GM23248 (cell line): Measurements from ENCODE around the gene RPS28.

Source experiments
- EZH2 ChIP-seq: fragments of 200-600 bp; sonication (generic); IDR thresholded peaks from 2 replicates; pipeline ENCODE4 v1.6.1; 2018; ENCODE audit warnings: antibody characterized with exemption, mild to moderate bottlenecking; ENCODE audit not compliant: insufficient read depth, poor library complexity, severe bottlenecking
- EZH2phosphoT487 ChIP-seq: fragments of 200-600 bp; sonication (generic); IDR thresholded peaks from 2 replicates; pipeline ENCODE4 v1.6.1; 2018; ENCODE audit warnings: antibody characterized with exemption, moderate library complexity, mild to moderate bottlenecking, low read depth; ENCODE audit not compliant: insufficient read depth

DNA sequence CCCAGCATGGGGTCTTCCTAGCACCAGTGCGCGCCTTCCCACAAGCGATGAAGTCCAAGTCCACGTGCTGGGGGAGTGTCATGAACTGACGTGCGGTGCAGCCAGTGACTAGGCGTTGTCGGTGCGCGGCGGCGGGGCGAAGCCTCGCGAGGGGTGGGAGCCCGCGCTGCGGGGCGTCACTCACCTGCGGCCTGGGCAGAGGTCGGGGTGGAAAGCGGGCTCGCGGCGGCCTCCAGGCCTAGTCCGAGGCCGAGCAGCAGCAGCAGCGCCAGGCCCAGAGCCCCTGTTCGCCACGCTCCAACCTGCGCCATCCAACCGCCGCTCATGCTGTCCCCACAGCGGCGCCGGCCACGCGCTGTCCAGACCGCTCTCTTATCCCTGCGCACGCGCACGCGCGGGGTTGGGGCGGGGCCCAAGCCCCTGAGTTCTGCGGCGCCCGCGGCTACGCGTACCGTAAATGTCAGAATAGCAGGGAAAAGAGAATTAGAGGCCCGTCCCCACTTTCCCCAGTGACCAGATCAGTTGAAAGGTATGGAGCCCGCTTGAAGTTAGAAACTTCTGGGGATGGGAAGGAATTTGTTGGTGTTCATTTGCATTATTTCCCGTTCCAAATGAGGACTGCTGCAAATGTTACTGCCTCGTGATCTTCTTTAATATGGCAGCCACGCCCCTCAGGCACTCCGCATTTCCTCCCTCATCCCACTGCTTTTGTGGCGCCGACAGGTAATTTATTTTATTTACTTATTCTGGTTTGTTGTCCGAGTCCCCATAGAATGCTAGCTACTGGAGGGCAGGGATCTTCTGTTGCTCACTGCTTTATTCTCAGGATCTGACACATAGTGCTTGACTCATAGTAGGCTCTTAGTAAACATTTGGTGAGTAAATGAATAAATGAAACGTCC lies 13.1 kb upstream of the RPS28 start, which contains the start of gene CD320:
- TF ChIP-seq EZH2 (no peak), EZH2phosphoT487 (no peak)
